Adrenal gland (tissue), 5 donors: ENCODE results near the gene UBR3.

ENCODE experiments used
- CTCF ChIP-seq, 6 experiments: fragments of 450-650 bp in 4 of 6; fragments of 200-600 bp in 2 of 6; sonication (generic) in 1 of 6; IDR thresholded peaks; 1 replicate in 5 of 6; 2 replicates in 1 of 6; pipeline versions ENCODE4 v1.5.1 to v1.8.0; 2016 to 2021; ENCODE audit warnings: antibody characterized with exemption in 6 of 6, mild to moderate bottlenecking in 2 of 6, moderate library complexity in 1 of 6
- POLR2A ChIP-seq, 2 donors: fragments of 450-650 bp; IDR thresholded peaks; one replicate each; pipeline ENCODE4 v1.6.1; 2017; ENCODE audit warnings: antibody characterized with exemption in 2 of 2, mild to moderate bottlenecking in 2 of 2, moderate library complexity in 1 of 2
- donor health status: DM: no; HTN: no; CAD: no.

GRCh38 chr2:170070778-170071177 is 243.5 kb downstream of the UBR3 start:
- no peak for TF ChIP-seq CTCF (IDR thresholded peaks at IDR 0.05)
- no peak for TF ChIP-seq POLR2A (IDR thresholded peaks at IDR 0.05)
